D721Med (cell line): ENCODE measurements around the gene GRIP2.

ENCODE experiments used
- DNase-seq: peaks from one replicate; pipeline ENCODE4 v3.0.0; 2011; ENCODE audit warnings: low spot score; ENCODE audit not compliant: insufficient read length
- FAIRE-seq: peaks from 2 replicates; lab custom pipeline; 2011; peaks lifted over from hg19 to GRCh38; lab: Jason Lieb, UNC
- TF ChIP-seq, protein P1 (sequence below): IDR thresholded peaks from 2 replicates; pipeline ENCODE4 v1.5.1; 2012; ENCODE audit warnings: mild to moderate bottlenecking, control low read depth; ENCODE audit not compliant: insufficient read depth; ENCODE audit errors: missing control alignments

The GRIP2 gene

DNA sequence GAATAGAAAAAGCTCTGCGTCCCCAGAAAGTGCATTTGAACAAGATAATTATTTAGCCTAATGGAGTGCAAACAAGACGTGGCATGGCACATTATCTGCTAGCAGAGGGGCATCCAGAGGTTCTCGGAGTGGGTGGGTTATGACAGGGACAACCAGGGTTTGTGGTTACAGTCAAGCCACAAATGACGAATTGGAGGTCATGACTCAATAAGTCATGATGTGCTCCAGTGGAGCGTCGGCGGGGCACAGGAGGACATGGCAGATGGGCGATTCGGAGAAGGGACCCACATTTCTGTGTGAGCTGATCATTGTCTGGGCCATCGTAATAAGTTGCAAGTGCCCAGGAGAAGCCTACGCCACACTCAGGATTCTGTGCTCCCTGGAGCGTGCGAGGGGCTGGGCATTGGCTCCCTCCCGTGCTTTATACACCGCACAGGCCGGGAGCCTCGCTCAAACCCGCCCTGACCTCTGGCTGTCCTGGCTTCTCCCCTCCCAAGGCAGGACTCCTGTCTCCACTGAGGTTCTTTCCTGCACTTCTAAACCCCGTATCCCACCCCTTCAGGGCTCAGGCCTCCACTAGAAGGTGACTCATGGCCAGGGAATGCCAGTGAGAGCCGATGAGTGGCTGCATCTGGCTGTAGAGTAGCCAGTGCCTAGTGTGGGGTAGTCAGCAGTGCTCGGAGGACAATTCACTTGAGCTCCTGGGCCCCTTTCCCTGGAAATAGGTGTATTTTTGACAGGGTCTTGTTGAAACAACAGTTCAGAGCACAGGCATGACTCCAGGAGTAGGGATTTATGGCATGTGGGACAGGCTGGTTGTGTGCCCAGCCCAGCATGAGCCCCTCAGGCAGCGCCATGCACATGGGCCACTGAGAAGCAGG is 67.4 kb downstream of the GRIP2 start:
- TF ChIP-seq, protein P1, sequence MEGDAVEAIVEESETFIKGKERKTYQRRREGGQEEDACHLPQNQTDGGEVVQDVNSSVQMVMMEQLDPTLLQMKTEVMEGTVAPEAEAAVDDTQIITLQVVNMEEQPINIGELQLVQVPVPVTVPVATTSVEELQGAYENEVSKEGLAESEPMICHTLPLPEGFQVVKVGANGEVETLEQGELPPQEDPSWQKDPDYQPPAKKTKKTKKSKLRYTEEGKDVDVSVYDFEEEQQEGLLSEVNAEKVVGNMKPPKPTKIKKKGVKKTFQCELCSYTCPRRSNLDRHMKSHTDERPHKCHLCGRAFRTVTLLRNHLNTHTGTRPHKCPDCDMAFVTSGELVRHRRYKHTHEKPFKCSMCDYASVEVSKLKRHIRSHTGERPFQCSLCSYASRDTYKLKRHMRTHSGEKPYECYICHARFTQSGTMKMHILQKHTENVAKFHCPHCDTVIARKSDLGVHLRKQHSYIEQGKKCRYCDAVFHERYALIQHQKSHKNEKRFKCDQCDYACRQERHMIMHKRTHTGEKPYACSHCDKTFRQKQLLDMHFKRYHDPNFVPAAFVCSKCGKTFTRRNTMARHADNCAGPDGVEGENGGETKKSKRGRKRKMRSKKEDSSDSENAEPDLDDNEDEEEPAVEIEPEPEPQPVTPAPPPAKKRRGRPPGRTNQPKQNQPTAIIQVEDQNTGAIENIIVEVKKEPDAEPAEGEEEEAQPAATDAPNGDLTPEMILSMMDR: no peak
- DNase-seq: no peak
- no peak for FAIRE-seq

DNA sequence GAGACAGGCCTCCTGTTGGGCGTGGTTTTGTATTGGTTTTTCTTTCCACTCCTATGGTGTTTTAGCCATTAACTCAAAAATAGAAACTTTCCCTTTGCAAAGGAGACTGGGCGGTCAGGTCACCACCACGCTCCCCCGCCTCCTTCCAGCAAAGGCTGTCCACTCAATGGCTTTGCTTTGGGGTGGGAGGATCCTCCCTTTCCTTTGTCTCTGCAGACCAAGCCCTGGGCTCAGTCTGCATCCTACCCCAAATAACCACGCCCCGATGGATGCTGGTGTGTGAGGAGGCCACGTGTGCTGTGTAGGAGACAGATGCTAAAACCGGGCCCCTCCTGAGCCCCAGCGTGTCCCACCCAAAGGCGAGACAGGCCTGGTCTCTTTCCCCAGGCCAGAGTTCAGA is 68.5 kb downstream of the GRIP2 start:
- TF ChIP-seq, protein P1: no peak
- DNase-seq (no peak), FAIRE-seq (no peak)

DNA sequence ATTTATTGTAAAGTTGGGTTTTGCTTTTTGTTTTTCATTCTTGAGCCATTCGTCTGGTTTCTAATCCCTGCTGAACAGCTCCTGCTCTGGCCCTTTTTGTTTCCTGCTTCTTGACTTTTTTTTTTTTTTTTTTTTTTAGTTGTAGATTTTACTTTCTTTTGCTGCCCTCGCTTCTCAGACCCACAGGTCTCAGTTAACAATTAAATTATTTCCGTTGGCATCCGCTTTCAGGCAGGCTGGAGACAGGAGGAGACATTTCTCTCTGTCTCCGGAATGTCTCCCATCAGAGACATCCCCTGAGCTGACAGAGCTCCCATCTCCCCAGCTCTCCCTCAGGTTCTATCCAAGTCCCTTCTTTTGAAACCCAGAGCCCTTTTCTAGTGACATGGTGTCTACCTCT is 69.1 kb downstream of the GRIP2 start:
- TF ChIP-seq, protein P1: no peak
- DNase-seq (no peak), FAIRE-seq (no peak)

DNA sequence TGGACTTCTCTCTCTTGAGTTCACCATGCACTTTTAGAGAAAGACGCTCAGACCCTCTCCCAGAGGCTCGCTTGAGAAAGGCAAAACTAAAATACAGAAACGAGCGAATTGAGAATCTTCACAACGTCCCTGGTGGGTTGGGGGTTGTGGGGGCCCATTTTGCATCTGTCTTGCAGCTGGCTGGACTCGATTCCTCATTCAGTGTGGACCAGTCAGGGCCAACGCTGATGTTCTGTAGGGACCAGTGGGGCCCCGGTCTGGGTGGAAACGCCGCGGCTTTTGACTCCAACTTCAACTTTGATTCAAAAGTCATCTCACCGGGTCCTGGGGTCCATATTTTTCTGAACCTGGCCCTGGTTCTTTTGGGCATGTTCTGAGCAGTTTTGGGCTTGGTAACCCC is 69.7 kb downstream of the GRIP2 start:
- DNase-seq: no peak
- TF ChIP-seq, protein P1: no peak
- FAIRE-seq: no peak

DNA sequence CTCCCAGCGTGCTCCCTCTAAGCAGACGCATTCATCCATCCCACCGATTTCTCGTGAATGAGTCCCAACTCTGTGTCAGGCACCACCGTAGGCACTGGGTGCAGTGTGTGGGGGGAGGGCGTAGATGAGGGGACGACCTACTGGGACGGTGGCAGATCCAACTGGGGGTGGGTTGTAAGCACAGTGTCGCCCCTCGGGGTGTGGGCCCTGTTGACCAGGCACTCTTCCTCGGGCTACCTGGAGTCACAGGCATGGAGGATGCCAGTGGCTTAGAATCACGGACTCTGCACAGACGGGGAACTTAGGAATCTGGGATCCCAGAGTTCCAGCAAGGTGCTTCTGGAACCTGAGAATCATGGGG is 71.5 kb downstream of the GRIP2 start:
- FAIRE-seq: no peak
- DNase-seq: no peak
- TF ChIP-seq, protein P1: no peak

GRCh38 chr3:14467814-14468620 is 72.1 kb downstream of the GRIP2 start:
- FAIRE-seq (no peak), DNase-seq (peak; percentile 75)

More at GRCh38 chr3:14467814-14468620, 72.1 kb downstream of the GRIP2 start:
- TF ChIP-seq, protein P1: peak; percentile 78
